Ammon's horn (tissue), 1 donor: ENCODE measurements around the gene ENKD1.

Experiments used
- DNase-seq: peaks from one replicate; pipeline ENCODE4 v3.0.0-alpha.2; 2016; ENCODE audit warnings: low spot score

ENKD1 gene

DNA sequence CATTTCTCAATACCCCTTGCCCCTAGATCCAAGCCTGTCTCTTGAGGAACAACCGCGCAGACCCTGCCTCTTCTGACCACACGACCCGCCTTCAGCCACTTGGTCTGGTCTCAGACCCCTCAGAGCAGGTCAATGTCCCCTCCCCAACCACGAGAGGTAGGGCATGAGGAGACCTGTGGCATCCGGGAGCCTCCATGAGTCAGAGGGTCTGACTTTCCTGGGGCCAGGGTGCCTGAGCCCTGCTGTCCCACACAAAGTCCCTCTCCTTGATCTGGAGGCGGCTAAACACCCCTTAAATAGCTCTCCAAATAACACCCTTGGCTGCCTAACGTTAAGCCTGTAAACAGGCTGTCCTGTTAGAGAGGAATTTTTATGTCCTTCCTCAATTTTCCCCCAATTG, 16.5 kb downstream of the ENKD1 start:
- DNase-seq = no peak

DNA sequence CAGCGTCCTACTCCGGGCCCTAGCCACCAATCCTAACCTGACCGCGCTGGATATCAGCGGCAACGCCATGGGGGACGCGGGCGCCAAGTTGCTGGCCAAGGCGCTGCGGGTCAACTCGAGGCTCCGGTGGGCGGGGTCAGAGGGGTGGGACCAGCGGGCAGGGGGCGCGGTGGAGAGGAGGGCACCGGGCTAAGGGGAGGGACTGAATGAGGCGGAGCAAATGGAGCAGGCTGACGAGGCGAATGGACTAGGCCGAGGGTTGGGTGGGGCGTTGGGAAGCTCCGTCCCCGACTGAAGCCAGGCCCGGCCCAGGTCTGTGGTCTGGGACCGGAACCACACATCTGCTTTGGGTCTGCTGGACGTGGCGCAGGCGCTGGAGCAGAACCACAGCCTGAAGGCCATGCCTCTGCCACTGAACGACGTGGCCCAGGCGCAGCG, 17.0 kb downstream of the ENKD1 start:
- DNase-seq = no peak

DNA sequence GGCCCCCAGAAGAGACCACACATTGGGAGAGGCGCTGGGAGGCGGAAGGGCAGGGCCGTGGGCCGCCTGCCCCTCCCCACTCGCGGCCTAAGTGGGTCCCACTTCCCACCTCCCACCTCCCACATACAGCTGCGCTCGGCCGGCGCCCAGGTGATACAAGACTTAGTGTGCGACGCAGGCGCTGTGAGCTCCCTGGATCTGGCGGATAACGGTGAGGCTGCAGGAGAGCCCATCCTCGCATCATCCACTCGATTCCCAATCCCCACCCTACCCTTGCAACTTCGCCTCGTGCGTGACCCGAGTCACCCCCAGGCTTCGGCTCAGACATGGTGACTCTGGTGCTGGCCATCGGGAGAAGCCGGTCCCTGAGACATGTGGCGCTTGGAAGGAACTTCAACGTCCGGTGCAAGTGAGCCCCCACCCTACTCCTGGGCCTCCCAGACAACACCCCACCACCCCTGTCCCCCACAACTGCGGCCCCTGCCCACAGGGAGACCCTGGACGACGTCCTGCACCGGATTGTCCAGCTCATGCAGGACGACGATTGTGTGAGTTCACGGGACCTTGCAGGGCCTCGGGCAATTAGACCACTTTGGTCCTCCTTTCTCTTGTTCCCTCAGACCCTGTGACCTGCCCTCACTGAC, 17.7 kb downstream of the ENKD1 start:
- DNase-seq = no peak

DNA sequence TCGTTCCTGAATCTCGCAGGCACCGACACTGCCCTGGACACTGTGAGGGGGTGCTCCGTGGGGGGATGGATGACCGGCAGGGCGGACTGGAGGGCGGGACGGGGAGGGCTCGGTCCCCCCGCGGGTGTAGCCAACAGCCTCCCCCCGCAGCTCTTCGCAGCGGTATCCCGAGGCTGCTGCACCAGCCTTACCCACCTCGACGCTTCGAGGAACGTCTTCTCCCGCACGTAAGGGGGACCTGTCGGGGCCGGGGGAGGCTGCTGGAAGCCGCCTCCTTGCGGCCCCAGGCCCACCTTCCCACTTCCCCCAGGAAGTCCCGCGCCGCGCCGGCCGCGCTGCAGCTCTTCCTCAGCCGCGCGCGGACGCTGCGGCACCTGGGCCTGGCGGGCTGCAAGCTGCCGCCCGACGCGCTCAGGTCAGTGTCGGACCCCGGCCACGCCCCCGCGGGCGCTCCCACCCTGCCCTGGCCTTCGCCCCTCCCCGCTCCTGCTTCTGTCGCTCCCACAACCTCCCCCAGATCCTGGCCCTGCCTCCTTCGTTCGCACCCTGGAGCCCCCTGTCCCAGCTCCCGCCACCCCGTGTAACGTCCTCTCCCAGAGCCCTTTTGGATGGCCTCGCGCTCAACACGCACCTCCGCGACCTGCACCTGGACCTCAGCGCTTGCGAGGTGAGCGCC, 18.3 kb downstream of the ENKD1 start:
- DNase-seq = no peak

DNA sequence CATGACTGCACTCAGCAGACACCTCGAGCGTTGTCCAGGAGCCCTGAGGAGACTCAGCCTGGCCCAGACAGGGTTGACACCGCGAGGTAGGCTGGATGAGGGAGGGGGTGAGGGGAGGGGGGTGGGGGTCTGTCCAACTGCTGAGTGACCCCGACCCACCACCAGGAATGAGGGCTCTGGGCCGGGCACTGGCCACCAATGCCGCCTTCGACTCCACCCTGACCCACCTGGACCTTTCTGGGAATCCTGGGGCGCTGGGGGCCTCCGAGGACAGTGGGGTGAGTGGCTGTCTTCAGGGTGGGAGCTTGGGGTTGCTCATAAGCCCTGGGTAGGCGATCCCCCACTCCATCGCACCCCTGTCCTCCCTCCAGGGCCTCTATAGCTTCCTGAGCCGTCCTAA, 18.9 kb downstream of the ENKD1 start:
- DNase-seq = no peak

DNA sequence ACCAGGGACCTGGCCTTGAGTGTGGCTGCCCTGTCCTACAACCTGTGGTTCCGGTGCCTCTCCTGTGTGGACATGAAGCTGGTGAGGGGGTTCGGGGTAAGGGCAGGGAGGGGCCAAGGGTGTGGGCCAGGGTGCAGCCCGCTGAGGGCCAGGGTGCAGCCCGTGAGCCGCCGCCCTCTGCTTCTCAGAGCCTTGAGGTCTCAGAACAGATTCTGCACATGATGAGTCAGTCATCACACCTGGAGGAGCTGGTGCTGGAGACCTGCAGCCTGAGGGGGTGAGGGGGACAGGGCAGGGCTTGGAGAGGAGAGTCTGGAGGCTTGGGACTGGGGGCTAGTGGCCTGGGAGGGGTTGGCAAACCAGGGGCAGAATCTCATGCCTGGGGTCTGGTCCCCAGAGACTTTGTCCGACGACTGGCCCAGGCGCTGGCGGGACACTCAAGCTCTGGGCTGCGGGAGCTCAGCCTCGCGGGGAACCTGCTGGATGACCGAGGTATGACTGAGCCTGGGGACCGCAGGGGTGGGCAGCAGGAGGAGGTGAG, 19.4 kb downstream of the ENKD1 start:
- DNase-seq = no peak

DNA sequence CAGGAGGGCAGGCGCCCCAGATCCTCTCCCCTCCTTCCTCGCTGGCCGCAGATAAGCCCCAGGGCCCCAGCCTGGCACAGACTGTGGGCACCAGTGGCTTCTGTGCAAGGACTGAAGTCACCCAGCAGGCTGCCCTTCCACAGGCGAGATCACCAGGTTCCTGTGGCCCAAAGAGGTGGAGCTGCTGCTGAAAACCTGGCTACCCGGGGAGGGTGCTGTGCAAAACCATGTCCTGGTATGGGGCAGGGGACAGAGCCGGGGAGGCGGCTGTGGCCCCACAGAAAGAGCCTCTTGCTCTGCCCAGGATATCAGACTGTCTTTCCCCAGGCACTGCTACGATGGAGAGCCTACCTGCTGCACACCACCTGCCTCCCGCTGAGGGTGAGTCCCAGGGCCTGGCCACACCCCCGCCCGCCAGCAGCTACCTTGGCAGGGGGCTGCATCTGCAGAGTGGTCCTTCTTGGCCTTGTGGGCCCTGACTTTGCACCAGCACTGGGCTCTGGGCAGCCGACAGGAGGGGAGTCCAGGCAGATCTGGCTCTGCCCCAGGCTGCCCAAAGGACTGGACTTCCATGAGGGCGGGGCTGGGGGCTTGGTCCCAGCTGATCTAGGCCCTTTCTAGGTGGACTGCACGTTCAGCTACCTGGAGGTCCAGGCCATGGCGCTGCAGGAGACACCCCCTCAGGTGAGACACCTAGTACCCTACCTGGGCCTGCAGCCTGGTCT, 21.0 kb downstream of the ENKD1 start:
- DNase-seq = peak; percentile 0

DNA sequence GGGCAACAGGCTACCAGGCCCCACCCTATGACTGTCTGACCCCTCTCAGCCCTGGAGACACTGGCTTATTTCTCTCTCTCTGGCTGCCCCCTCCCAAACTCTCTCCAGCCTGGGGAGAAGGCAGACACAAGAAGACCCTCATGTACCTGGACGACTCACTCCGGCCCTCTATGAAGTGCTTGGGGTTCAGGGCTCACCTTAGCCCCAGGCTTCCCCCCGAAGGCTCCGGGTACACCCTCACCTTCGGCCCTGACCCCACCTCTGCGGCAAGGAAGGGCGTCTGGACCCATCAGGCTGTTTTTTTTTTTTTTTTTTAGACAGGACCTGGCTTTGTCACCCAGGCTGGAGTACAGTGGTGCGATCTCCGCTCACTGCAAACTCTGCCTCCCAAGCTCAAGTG, 22.5 kb downstream of the ENKD1 start:
- no peak for DNase-seq

DNA sequence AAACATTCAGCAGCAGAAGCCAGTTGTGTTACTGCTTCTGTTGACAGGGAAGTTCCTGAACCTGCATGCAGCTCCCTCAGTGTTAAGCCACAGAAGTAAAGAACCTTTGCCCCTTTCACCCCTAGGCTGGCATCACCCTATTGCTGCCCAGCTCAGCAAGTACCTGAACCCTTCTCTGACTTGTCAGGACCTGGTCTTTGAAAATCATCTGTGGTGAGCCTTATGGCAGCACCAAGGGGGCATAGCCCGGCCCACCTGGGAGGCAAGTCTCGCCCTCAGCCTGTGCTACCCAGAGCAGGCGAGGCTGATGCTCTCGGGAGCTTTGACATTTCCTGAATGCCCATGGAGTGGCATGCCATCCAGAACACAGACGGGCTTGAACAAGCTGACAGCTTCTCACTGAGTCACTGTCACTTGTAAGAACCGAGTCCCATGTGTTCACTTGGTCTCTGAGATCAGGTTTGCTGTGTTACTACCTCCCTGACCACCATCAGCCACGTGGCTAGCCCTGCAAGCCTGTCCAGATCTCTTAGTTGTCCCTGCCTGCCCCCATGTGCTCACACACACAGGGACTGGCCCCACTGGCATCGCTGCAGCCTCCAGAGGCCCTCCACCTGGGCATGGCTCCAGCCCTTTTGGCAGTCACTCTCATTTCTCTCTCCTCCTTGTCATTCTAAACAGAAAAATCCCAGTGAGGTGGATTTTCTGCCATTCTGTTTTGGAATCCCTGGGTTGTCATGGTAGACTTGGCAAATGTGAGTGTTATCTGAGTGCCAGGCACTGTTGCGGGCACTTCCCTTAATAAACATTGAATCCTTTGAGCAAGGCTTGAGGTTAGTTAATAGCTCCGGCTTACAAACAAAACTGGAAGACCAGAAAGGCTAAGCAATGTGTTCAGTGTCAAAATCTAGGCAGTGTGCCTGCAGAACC, 24.5 kb downstream of the ENKD1 start:
- DNase-seq = peak; percentile 84

DNA sequence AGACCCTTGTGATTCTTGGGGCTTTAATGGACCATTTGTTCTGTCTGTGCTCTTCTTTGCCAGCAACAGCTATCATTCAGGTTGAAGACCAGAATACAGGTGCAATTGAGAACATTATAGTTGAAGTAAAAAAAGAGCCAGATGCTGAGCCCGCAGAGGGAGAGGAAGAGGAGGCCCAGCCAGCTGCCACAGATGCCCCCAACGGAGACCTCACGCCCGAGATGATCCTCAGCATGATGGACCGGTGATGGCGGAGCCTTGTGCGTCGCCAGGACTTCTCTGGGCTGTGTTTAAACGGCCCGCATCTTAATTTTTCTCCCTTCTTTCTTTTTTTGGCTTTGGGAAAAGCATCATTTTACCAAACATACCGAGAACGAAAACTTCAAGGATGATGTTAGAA, 28.9 kb downstream of the ENKD1 start:
- no peak for DNase-seq

DNA sequence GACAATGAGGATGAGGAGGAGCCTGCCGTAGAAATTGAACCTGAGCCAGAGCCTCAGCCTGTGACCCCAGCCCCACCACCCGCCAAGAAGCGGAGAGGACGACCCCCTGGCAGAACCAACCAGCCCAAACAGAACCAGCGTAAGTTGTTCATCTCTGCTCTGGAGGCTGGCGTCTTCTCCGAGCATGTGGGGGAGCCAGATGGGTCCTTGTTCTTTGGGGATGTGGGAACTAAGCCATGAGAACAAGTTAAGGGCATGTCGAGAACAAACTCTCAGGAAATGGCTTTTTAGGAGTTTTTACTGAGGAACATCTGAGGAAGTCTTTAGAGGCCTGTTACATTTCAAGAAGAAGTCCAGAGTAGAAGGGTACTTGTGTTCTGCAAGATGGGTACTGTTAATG, 29.8 kb downstream of the ENKD1 start:
- DNase-seq = no peak

DNA sequence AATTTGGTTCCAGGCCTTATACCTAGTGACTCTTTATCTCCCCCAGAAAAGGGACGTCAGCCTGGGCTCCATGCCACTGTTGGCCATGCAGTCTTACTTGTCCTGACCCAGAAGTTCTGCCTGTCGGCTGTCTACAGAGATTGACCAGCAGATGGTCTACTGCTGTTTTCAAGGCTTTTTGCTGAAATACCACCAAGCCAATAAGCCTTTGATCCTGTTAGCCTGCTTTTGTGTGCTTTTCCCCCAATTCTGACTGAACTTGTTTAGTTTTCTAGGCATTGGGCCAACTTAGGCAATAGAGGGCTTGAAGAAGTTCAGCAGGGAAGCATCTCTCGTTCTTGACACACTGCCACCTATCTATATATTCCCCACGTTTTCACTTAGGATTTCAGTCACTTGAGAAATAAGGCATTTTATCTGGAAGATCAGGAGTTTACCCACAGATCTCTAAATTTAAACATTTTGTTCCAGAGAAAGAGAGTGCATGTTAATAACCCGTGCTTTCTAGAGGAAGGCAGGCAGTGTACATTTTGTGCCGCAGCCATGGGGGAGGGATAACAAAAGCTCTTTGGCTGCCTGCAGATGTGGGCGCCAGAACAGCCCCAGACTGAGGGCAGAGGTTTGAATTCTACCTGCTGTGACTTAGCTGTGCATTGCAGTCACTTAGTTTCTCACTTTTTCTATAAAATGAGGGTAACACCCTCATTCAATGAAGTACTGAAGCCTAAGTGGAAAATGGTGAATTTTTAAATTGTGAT, 34.0 kb downstream of the ENKD1 start:
- peak; percentile 49 for DNase-seq

DNA sequence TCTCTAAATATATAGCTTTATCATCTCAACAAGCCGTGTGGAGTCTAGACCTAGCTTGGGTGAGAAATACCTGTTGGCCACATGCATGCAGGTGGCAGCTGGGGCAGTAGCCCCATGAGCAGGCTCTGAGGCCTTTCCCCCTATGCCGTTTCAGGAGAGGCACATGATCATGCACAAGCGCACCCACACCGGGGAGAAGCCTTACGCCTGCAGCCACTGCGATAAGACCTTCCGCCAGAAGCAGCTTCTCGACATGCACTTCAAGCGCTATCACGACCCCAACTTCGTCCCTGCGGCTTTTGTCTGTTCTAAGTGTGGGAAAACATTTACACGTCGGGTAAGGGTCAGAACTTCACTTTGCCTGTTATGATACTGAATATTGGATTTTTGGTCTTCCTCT, 38.3 kb downstream of the ENKD1 start:
- DNase-seq = no peak

DNA sequence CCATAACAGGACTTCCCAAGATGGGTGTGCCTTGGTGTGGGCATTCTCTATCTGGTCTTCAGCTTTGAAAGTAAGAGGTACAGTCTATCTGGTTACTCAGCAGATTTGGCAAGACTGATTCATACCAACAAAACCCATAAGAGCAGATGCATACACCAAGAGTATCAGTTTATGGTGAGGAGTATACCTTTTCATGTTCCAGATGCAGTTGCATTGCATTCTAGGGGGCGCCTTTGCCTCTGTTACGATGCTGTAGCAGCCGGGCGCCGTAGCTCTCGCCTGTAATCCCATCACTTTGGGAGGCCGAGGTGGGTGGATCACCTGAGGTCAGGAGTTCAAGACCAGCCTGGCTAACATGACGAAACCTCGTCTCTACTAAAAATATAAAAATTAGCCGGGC, 52.7 kb downstream of the ENKD1 start:
- no peak for DNase-seq
